Upper lobe of left lung (tissue), 6 donors: ENCODE results near the gene NUP42. TPM values are rescaled to one million over a fixed set of nuclear protein-coding genes. Genes with fewer than 3 reads are reported as not detected.
"Not testable (repeated sequence)": the region's sequence is repeated elsewhere in the genome, so short reads cannot be mapped to it uniquely, and the experiment has no call there.

Source experiments
- ATAC-seq, 2 donors: fragments of 200-7000 bp; cut with Tn5 transposase; one replicate each; pipeline ENCODE4 v1.9.1; 2022; ENCODE audit warnings: mild to moderate bottlenecking in 2 of 2, moderate library complexity in 2 of 2; ENCODE audit not compliant: low FRiP score in 2 of 2
- DNase-seq, 2 donors: peaks; one replicate each; pipeline ENCODE4 v3.0.0-alpha.2; 2019 to 2020
- H3K27ac ChIP-seq, 4 donors: fragments of 200-600 bp; sonication (generic); one replicate each; pipeline ENCODE4 v1.5.1; 2016 to 2019
- H3K27me3 ChIP-seq, 4 donors: fragments of 200-600 bp; sonication (generic); one replicate each; pipeline ENCODE4 v1.5.1; 2017 to 2019
- H3K36me3 ChIP-seq, 4 donors: fragments of 200-600 bp; sonication (generic); one replicate each; pipeline ENCODE4 v1.5.1; 2016 to 2019
- H3K4me1 ChIP-seq, 4 donors: fragments of 200-600 bp; sonication (generic); one replicate each; pipeline ENCODE4 v1.5.1; 2018 to 2019
- H3K4me3 ChIP-seq, 4 donors: fragments of 200-600 bp; sonication (generic); one replicate each; pipeline ENCODE4 v1.5.1; 2017 to 2019; ENCODE audit warnings: mild to moderate bottlenecking in 2 of 4, moderate library complexity in 1 of 4
- H3K9me3 ChIP-seq, 4 donors: fragments of 200-600 bp; sonication (generic); one replicate each; pipeline ENCODE4 v1.5.1; 2018 to 2019
- CTCF ChIP-seq, 6 experiments: fragments of 450-650 bp in 4 of 6; fragments of 200-600 bp in 2 of 6; sonication (generic) in 2 of 6; IDR thresholded peaks; one replicate each; pipeline ENCODE4 v1.5.1; 2016 to 2019; ENCODE audit warnings: antibody characterized with exemption in 6 of 6
- EP300 ChIP-seq, 4 donors: sonication (generic); formaldehyde crosslinking; IDR thresholded peaks; one replicate each; pipeline ENCODE4 v1.5.1; 2017; ENCODE audit warnings: antibody characterized with exemption in 4 of 4, control low read depth in 2 of 4
- POLR2A ChIP-seq, 4 donors: fragments of 450-650 bp; IDR thresholded peaks; one replicate each; pipeline ENCODE4 v1.5.1; 2016 to 2017; ENCODE audit warnings: antibody characterized with exemption in 4 of 4, mild to moderate bottlenecking in 2 of 4
- POLR2AphosphoS5 ChIP-seq, 2 donors: sonication (generic); formaldehyde crosslinking; IDR thresholded peaks; one replicate each; pipeline ENCODE4 v1.5.1; 2017; ENCODE audit warnings: antibody characterized with exemption in 2 of 2
- WGBS, 2 donors: methylation state at CpG; one replicate each; pipeline ENCODE4 v1.1.5; 2017 to 2018; 5-methylcytosine and 5-hydroxymethylcytosine counted together
- total RNA-seq, 6 donors: library from RNA; depleted of rRNA in 4 of 6; stranded (reverse); fragments of >200 nt in 4 of 6; gene quantifications; one replicate each; pipeline versions ENCODE4 v1.1.0 to v1.2.1, GENCODE V29; 2016 to 2021
- donor health status: DM: no; HTN: no; CAD: no; lungs with moderate emphysema.
- donor health status: DM: no; HTN: yes; CAD: no; lungs with severe emphysema.

NUP42 gene
- total RNA-seq, 6 donors from 2014 or later: 25.2 to 77.5 (median 32.9) TPM

- TF ChIP-seq EP300 (IDR thresholded peaks at IDR 0.05) (no peak), POLR2AphosphoS5 (IDR thresholded peaks at IDR 0.05) (no peak), POLR2A (IDR thresholded peaks at IDR 0.05) (no peak), CTCF (IDR thresholded peaks at IDR 0.05) (no peak)
- WGBS, 2 donors: 62 to 67% methylated on average over 4 to 5 of the region's 5 CpGs
- Histone ChIP-seq H3K4me3 (no peak overlapping the region), H3K36me3 (no peaks in the 10 kb centered on the region), H3K27me3 (no peaks in the 10 kb centered on the region), H3K27ac (no peak overlapping the region), H3K4me1 (no peaks in the 10 kb centered on the region), H3K9me3 (no peaks in the 10 kb centered on the region)
- no peak for ATAC-seq
- DNase-seq: no peak
Measured at GRCh38 chr7:23222439-23223030, 40.7 kb downstream of the NUP42 start.

- not testable (repeated sequence) for H3K27me3 ChIP-seq, DNase-seq, H3K4me1 ChIP-seq, H3K27ac ChIP-seq, H3K9me3 ChIP-seq, H3K36me3 ChIP-seq, ATAC-seq, H3K4me3 ChIP-seq
- WGBS, 2 donors: 79 to 85% methylated on average over 4 of the region's 4 CpGs
Measured at GRCh38 chr7:23224364-23224763, 42.5 kb downstream of the NUP42 start.

- no peaks in the 10 kb centered on the region for H3K9me3 ChIP-seq
- no peaks in the 10 kb centered on the region for H3K36me3 ChIP-seq
- H3K4me3 ChIP-seq: no peak overlapping the region
- no peaks in the 10 kb centered on the region for H3K27me3 ChIP-seq
- H3K4me1 ChIP-seq: no peaks in the 10 kb centered on the region
- WGBS, 2 donors: 72 to 81% methylated on average over 4 of the region's 4 CpGs
- DNase-seq (no peak), ATAC-seq (no peak)
- TF ChIP-seq POLR2A (IDR thresholded peaks at IDR 0.05) (no peak), CTCF (IDR thresholded peaks at IDR 0.05) (no peak), POLR2AphosphoS5 (IDR thresholded peaks at IDR 0.05) (no peak), EP300 (IDR thresholded peaks at IDR 0.05) (no peak)
- H3K27ac ChIP-seq: no peak overlapping the region
Measured at GRCh38 chr7:23226844-23227450, 45.1 kb downstream of the NUP42 start.

GRCh38 chr7:23228412-23228811 lies 46.6 kb downstream of the NUP42 start:
- 94 to 96% methylated on average over 2 of the region's 2 CpGs for WGBS, 2 donors
- DNase-seq: no peak
- no peak for TF ChIP-seq POLR2A (IDR thresholded peaks at IDR 0.05)
- TF ChIP-seq CTCF (IDR thresholded peaks at IDR 0.05): no peak
- no peak for TF ChIP-seq EP300 (IDR thresholded peaks at IDR 0.05)
- no peak for TF ChIP-seq POLR2AphosphoS5 (IDR thresholded peaks at IDR 0.05)
- no peak for ATAC-seq
- H3K36me3 ChIP-seq: no peaks in the 10 kb centered on the region
- H3K27ac ChIP-seq: no peak overlapping the region
- H3K27me3 ChIP-seq: no peaks in the 10 kb centered on the region
- no peak overlapping the region for H3K4me3 ChIP-seq
- H3K4me1 ChIP-seq: no peaks in the 10 kb centered on the region
- H3K9me3 ChIP-seq: no peaks in the 10 kb centered on the region

GRCh38 chr7:23230641-23231101 lies 48.8 kb downstream of the NUP42 start:
- no peaks in the 10 kb centered on the region for H3K4me1 ChIP-seq
- DNase-seq: no peak

More at GRCh38 chr7:23230641-23231101, 48.8 kb downstream of the NUP42 start:
- no peak overlapping the region for H3K27ac ChIP-seq
- 76 to 77% methylated on average over 6 of the region's 6 CpGs for WGBS, 2 donors
- ATAC-seq: no peak
- TF ChIP-seq EP300 (IDR thresholded peaks at IDR 0.05) (no peak), CTCF (IDR thresholded peaks at IDR 0.05) (no peak), POLR2A (IDR thresholded peaks at IDR 0.05) (no peak), POLR2AphosphoS5 (IDR thresholded peaks at IDR 0.05) (no peak)
- H3K9me3 ChIP-seq: no peaks in the 10 kb centered on the region
- no peak overlapping the region for H3K4me3 ChIP-seq
- H3K27me3 ChIP-seq: no peaks in the 10 kb centered on the region
- H3K36me3 ChIP-seq: no peaks in the 10 kb centered on the region
